Skin of body (tissue), 2 donors: ENCODE data around the gene HMCES. TPM values are rescaled to one million over a fixed set of nuclear protein-coding genes. Genes with fewer than 3 reads are reported as not detected.
"Not testable (repeated sequence)": the region's sequence is repeated elsewhere in the genome, so short reads cannot be mapped to it uniquely, and the experiment has no call there.

ENCODE experiments used
- DNase-seq: peaks from one replicate; lab custom pipeline; 2025; lab: John Stamatoyannopoulos, UW
- total RNA-seq: library from RNA; depleted of rRNA; stranded (reverse); fragments of >200 nt; gene quantifications from one replicate; pipeline ENCODE4 v1.2.3, GENCODE V29; 2014

HMCES gene
- total RNA-seq, 1 donor from 2014 or later: 21.2 TPM

DNA sequence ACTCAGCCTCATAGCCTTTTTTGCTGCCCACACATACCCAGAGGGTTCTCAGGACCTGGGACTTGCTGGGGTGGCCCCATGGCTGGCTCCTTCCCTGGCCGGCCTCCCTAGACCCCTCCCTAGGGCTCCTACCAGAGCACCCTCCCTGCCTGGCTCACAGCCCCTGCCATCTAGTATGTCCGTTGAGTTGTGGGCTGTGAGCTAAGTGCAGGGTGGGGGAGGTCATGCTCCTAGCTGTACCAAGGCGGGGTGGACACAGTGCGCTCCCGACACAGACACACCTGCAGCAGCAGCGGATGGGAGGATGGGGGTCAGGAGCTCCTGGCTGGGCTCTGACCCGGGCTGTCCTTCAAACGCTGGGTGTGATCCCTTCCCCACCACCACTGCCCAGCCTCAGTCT lies 41.6 kb downstream of the HMCES start:
- no peak for DNase-seq

DNA sequence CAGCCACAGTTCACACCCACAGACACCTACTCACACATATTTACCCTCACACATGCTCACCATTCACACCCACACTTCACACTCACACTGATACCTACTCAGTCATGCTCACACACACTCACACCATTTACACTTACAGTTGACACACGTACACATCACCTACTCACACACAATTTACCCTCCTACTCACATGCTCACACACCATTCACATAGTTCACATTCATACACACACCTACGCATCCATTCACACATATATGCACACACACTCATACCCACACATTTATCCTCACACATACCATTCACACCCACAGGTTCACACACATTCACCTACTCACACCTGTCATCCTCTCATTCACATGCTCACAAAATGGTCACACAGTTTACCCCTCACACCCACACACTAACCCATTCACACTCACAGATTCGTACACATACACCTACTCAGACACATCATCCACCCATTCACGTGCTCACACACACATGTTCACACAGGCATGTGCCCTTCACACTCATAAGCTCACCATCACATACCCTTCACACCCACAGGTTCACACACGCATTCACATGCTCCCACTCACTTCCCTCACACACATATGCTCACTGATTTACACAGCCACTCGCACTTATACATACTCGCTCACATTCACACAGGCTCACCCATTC lies 42.3 kb downstream of the HMCES start:
- no peak for DNase-seq

DNA sequence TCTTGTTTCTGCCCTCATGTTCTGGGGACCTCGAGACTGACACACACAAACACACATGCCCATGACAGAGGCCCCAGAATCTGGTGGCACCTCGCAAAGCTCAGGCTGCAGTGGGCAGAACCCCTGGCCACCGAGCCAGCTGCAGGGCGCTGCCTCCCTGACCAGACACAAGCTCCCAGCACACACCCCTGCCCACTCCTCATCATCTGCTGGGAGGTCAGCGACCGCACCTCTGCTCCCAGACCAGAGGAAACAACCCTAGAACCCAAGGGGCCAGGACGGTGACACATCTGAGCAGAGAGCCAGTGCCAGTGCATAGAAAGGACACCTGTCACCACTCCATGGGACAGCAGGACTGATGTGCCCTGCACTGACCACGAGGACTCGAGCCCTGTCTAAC lies 43.2 kb downstream of the HMCES start:
- no peak for DNase-seq

DNA sequence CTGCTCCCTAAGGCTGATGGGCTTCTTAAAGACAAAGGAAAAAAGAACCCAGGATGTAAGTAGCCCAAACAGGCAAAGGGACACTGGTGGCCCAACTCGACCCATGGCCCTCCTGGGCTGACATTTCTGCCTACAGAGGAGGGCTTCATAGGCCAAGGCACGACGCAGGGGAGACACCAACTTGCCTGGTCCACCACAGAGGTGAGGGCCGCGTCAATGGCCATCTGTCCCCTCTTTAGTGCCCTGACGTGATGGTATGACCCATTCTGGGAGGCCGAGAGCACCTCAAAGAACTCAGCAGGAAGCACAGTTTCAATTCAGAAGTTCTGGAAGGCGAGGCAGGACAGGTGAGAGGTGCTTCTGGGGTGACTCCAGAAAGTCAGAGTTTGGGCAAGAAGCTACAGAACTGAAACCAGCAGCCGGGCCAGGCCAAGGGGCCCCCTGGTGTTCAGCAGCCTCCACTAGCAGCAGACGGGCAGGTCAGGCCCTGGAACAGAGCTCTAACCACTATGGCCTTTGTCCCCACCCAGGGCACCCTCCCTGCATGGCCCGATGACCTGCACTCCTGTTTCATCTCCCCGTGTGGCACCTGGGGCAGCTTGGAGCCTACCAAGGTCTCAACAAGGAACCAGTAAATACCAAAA lies 45.1 kb downstream of the HMCES start:
- no peak for DNase-seq

DNA sequence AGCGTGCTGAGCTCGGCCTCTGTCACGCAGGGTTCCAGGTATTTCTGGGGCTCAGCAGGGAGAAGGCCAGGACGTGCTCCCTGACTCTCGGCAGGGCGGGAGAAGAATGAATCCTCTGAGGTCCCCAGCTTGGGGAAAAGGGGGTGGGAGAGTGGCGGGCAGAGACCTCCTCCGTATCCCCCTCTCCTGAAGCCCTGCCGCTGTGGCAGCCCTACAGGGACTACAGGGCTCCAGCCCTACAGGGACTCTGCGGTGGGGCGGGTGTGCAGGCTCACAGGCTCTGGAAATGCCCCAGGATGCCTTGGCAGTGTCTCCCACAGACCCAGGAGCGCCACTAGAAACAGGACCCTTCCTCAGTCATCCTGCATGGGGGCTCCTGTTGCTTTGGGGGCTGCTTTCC lies 46.2 kb downstream of the HMCES start:
- no peak for DNase-seq

DNA sequence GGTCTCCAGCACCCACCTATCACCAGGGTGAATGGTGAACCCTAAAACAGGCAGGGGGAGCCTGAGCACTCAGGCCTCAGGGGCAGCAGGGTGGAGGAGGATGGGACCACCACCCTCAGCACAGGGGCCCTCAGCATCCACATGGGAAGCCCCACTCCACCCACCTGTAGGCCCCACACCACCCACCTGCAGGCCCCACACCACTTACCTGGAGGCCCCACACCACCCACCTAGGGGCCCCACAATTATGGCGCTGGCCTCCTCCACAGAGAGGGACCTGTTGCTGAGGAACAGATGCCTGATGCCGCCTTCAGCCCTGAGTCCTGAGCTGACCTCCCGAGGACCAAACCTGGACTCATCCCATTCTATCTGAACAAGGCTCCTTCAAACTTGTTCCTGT lies 46.7 kb downstream of the HMCES start:
- no peak for DNase-seq

DNA sequence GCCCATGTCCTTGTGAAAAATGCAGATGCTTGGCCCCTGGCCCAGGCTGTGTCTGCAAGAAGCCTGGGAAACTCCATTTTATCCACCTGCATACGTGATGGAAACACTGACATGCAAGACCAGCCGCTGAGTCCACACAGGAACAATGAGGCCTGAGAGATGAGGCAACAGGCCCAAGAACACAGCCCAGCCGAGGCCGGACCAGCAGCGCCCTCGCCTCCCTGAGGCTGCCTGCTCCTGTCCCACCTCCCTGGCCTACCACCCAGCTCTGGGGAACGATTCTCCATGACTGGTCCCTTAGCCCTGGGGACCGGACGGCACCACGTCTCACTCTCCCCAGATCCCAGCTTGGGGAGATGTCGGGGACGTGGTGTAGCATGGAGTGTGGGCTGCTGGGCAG lies 47.5 kb downstream of the HMCES start:
- no peak for DNase-seq

DNA sequence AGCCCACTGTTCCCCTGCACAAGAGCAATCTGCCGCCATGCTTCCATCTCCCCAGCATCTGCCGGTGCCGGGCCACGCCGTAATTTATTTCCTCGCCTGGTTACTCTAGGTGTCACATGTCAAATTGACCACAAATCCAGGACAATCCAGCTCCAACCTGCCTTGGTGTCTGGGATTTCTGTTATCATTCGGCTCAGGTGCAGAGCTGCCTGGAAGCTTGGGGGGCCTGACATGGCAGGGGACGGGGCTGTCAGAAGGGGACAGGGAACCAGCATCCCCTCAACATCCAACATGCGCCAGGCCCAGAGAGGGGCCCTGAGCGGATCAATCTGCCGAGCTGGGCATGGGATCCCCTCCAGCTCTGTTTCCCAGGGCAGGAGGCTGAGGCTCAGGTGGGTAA lies 47.9 kb downstream of the HMCES start:
- DNase-seq: no peak

DNA sequence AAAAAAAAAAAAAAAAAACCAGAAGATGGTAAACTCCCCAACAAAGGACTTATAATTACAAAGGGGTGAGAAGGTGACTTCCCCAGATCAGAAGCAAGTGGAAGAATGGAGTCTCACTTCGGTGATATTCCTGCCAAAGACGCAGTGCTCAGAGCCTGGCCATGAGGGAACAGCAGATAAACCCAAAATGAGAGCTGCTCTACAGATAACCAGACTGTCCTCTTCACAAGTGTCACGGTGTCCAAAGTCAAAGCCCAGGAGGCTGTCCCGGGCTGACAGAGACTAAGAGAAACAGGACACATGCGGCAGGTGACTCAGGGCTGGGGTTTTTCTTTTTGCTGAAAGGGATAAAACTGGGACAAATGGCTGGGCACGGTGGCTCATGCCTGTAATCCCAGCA lies 48.8 kb downstream of the HMCES start:
- no peak for DNase-seq

DNA sequence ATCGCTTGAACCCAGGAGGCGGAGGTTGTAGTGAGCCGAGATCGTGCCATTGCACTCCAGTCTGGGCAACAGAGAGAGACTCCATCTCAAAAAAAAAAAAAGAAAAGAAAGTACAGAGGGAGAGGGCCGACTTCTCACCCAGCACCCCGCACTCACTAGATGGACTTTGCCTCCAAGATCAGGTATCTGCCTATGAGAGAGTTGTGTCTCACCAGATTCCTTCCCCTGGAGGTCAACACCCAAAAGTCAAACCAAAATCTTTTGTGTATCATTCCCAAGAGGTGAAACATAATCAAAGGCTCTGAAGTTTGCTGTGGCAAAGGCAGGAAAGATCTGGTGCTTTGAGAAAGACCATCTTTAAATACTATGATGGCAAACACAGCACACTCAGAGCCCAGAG lies 51.2 kb downstream of the HMCES start:
- no peak for DNase-seq

DNA sequence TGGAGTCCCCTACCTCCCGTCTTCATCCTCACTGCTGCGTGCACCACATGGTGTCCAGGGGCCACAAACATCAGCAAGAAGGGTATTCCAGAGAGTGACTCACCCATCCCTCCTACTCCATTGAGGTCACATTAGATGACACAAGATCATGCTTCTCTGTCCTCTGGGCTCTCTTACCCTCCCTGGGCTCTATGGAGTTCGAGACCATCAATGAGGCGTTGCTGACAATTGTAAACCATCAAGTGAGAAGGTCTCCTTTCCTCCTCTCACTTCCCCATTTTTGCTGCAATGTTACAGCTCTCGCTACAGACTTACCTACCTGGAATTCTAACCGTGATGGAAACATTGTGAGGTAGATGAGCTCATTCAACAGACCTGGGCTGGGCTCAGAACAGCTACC lies 51.7 kb downstream of the HMCES start:
- DNase-seq: no peak

DNA sequence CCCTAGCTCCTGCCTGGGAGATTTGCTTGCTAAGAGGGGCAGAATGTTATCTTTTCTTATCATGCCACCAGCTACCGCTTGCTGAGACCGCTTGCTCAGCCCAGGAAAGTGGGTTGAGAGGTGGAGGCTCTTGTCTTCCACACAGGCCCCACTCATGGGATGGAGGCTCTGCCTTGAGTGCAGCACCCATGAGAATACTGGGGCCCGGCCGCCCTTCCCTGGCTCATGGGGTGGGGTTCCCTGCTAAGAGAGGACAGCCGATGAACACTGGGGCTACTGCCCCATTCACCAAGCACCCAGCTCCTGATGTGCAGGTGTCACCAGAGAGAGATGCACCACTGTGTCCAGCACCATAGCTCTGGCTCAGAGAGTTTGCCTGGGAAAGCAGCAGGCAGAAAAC lies 55.2 kb downstream of the HMCES start:
- DNase-seq: no peak

DNA sequence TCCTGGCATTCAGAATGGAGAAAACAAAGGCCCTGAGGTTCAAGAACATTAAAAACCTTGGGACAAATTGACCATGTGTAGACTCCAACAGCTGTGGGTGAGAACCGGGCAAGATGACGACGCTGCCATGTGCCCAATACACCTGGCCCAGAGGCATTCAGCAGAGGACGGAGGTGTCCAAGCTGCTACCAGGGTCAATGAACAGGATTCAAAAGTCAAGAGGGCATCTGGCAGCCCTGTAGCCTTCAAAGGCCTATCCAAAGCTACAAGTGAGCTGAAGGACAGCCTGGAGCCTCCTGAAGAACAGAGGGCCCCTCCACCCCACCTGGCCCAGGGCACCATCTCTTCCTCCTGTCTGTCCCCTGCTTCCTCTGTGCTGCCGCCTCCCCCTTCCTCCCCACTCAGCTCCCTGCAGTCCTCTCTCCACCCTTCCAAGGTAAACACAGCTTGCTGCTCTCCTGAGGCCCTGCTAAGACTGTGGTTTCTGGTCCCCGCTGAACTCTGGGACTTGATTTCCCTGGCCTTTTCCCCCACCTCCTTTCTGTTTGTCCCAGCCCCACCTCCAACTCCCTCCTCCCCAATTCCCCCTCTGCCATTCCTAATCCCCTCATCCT lies 57.5 kb downstream of the HMCES start:
- no peak for DNase-seq

DNA sequence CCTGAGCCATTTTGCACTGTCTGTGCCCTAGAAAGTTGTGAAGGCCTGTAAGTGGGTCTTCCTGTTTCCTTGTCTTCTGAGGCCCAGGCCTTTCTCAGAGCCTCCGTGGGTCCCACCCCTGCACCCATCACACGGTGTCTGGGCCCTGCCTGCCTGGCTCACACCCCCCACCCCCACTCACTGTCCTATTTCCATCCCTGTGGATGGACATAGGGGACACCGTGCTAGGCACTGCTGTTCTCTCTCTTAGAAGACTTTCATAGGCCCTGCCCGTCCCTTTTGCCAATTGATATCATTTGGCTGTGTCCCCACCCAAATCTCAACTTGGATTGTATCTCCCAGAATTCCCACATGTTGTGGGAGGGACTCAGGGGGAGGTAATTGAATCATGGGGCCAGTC lies 59.0 kb downstream of the HMCES start:
- not testable (repeated sequence) for DNase-seq

DNA sequence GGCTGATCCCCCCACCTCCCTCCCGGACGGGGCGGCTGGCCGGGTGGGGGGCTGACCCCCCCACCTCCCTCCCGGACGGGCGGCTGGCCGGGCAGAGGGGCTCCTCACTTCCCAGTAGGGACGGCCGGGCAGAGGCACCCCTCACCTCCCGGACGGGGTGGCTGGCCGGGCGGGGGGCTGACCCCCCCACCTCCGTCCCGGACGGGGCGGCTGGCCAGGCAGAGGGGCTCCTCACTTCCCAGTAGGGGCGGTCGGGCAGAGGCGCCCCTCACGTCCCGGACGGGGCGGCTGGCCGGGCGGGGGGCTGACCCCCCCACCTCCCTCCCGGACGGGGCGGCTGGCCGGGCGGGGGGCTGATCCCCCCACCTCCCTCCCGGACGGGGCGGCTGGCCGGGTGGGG lies 60.5 kb downstream of the HMCES start:
- not testable (repeated sequence) for DNase-seq

DNA sequence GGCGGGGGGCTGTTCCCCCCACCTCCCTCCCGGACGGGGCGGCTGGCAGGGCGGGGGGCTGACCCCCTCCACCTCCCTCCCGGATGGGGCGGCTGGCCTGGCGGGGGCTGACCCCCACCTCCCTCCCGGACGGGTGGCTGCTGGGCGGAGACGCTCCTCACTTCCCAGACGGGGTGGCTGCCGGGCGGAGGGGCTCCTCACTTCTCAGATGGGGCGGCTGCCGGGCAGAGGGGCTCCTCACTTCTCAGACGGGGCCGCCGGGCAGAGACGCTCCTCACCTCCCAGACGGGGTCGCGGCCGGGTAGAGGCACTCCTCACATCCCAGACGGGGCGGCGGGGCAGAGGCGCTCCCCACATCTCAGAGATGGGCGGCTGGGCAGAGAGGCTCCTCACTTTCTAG lies 61.2 kb downstream of the HMCES start:
- not testable (repeated sequence) for DNase-seq

DNA sequence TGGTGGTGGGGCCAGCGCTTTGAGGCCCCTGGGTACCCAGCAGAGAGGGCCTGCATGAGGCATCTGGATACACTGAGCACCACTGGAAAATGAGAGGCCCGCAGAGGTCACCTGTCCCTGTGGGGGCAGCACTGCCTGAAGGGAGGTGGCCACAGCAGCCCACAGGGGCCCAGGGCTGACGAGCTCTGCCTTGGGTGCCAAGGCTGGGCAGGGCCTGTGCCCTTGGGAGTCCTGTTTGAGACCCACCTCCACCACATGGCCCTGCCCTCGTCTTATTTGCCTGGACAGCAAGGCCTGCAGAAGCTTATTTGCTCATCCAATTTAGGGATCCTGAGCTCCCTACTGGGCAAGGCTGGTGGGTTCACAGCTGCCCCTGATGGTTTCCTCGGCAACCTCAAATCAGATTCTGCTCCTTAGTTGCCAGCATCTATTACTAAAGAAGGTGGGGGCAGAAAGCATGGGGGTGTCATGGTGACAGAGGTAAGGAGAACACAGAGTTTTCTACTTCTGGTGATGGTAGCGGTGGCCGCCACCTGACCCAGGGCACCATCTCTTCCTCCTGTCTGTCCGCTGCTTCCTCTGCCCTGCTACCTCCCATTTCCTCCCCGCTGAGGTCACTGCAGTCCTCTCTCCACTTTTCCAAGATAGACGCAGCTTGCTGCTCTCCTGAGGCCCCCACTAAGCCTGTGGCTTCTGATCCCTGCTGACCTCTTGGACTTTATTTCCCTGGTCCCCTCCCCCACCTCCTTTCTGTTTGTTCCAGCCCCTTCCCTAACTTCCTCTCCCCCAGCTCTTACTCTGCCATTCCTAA lies 62.9 kb downstream of the HMCES start:
- DNase-seq: no peak

DNA sequence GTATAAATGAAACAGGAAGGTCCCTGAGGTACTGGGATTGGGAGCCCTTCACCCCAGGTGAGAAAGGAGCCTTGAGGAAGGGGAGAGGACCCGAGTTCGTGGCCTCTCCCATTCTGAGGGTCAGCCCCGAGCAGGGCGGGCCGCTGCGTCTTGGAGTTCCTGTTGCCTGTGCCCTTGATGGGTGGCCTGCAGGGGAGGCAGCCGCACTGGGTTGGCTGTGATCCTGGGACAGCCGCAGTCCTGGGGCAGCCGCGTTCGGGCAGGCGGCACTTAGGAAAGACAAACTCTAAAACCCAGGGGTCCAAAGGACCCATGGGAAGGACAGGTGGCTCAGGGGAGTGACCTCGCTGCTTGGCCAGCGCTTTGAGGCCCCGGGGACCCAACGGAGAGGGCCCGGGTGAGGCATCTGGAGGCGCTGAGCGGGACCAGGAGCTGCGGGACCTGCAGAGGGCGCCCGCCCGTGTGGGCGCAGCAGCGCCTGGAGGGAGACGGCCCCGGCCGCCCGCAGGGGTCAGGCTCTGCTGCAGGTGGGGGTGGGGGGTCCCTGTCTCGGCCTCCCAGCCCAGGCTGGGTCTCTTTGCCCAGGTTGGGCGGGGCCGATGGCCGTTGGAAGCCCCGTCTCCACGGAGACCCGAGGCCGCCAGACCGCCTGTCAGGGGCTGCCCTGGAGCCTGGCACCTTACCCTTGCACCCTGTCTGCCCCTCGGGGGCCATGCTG lies 65.1 kb downstream of the HMCES start:
- DNase-seq: no peak

DNA sequence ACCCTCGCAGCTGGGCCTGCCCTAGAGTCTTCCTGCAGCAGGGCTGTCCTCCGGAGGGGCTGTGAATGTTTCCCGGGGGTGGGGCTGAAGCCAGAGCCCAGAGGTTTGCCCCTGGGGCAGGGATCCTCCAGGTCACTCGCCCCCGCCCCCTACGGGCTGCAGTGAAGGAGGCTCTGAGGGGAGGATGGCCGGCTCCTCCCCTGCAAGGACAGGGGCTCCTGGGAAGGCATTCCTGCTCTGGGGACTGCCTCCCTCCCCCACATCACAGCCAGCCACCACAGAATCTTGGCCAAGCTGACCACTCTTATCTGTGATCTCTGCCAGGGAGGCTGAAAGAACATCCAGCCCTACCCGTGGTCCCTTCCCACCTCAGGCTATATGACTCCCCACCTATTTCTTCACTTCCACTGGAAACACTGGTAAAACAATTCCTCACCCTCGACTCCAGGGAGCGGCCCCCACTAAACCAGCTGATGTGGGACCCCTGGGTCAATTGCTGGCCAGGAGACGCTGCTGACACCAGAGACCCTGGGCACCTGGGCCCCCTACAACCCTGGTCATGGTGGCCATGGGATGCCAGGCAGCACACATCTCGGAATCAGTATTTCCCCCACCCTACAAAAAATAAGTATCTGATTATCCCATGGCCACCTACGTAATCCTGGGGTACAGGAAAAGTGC lies 66.0 kb downstream of the HMCES start:
- no peak for DNase-seq

DNA sequence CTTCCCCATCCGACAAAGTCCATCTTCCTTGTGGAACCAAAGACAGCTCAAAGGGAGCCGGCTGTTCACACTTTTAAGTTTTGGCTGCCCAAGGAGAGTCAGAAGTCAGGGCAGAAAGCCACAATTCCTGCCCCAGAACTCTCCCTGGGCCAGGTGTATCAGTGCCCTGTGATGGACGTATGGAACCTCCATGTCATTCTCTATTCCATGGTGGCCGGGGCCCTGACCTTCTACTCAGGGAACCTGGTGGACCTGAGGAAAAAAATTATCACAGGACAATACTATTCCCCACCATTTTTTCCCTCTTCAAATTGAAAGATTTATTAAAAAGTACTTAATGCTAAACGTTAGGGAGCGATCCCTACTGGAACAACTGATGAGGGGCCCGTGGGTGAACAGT lies 66.6 kb downstream of the HMCES start:
- DNase-seq: no peak

DNA sequence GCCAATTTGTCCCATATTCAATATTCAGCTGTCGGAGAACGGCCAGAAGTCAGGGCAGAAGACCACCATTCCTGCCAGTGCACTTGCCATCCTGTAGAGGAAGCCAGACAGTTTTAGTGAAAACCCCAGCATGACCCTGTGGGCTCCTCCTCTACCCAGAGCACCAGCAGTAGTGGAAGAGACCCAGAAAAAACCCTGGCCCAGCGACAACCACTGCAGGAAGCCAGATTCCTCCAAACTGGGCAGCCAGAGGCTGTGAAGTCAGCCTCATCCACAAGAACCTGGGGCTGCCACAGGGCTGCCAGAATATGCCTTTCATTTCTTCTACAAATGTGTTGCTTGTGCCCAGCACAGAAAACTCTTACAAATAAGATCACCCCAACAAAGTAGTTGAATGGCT lies 67.3 kb downstream of the HMCES start:
- no peak for DNase-seq
